NCI-H1105 treated with DMSO at 0.1 percent for 48 hours (cell line): ENCODE results near the gene PNRC2.
A peak's percentile ranks its signal among the peaks of the same experiment; 100 is the strongest.
"Not testable (repeated sequence)": the region's sequence is repeated elsewhere in the genome, so short reads cannot be mapped to it uniquely, and the experiment has no call there.

ENCODE experiments used
- DNase-seq: peaks from one replicate; lab custom pipeline; 2025; lab: John Stamatoyannopoulos, UW

The PNRC2 gene

DNA sequence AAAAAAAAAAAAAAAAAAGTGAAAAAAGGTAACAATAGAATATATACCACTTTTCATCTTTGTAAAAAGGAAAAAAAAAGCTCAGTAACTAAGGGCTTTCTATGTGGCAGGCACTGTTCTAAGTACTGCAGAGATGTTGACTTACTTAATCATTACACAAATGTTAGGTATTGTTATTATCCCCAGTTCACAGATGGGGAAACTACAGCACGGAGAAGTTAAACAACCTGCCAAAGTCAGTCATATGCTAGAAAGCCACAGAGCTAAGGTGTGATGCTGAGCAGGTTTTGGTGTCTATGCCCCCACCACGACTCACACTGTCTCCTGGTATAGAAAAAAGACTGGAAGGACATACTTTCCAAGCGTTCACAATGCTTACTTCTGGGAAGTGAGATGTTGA is 6.6 kb upstream of the PNRC2 start:
- DNase-seq: no peak

- peak; percentile 24 for DNase-seq
These were observed 2.5 kb upstream of the PNRC2 start for GRCh38 chr1:23957096-23957495.

DNA sequence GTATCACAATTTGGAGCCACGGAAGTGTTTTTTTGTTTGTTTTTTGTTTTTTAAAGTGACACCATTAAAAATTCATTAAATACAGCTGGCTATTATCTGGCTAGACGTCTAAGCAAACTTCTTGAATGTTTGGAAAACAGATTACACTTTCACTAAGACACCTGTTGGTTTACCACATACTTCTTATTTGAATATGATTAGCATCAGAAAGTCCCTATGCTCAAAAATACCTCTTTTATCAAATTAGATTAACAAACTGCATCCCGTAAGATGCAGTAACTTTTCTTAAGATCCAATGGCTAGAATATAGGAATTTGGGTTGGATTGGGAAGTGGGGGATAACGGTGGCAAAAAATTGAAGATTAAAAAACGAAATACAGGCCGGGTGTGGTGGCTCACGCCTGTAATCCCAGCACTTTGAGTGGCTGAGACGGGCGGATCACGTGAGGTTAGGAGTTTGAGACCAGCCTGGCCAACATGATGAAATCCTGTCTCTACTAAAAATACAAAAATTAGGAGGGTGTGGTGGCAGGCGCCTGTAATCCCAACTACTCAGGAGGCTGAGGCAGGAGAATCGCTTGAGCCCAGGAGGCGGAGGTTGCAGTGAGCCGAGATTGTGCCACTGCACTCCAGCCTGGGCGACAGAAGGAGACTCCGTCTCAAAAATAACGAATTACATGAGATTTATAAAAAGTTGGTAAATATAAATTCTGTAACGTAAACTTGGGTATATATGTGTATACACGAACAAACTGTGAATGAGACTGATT is 1.4 kb upstream of the PNRC2 start:
- DNase-seq: not testable (repeated sequence)

DNA sequence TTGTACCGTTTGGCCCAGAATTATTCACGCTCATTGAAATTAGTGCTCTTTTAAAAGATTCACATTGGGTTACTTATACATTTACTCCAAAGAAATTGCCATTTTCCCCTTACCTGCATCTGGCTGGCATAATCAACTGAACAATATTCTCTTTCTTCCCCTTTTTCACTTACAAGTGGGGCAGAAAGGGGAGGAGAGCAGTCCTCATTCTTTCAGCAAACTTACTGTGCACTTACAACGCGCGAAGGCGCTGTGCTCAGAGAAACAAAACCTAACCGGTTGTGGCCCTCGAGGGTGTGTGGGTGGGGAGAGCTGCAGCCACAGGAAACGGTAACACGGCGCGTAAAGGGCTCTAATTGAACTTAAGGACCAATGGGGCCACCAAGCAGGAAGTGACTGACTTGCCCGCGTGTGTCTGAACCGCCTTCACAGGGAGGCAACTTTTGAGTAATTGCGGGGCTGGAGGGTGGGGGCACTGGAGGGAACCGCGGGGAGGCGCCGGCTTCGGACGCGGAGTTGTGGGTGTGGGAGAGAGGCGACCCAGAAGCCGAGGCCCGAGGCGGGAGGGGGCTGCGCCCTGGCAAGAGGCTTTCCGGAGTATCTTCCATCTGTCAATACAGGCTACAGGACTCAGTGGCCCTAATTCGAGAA is 693 bp upstream of the PNRC2 start:
- DNase-seq: peak; percentile 97

DNA sequence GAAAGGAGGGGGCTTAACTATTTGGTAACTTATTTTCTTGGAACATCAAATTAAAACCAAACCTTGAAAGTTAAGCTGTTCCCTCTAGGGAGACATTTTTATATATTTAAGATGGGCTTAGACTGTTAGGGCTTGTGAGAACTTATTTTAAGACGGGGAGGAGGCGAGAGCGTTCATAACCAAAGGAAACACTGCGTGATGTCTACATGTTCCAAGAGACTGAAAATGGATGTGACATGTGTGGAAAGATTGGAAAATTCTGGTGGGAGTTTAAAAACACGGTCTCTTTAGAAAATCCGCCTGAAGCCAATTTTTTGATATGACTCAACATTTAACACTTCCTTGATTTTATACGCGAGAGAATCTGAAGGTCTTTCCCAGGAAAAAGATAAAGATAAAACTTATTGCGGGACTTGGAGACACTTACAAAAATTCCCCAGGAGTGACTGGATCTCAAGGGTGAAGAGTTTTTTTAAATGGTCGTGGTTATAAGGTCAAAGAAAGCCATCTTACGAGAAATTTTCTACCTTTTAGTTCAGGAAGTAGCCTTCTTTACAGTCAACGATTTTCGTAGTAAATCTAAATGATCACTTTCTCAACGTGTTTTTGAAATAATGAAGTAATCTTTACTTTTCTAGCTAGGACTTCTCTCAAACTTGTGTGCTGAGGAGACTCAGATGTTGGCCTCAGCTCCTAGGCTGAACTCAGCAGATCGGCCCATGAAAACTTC is 828 bp downstream of the PNRC2 start:
- no peak for DNase-seq

- peak; percentile 15 for DNase-seq
These were observed 4.1 kb downstream of the PNRC2 start for GRCh38 chr1:23963617-23964234.

- DNase-seq: no peak
These were observed 4.6 kb downstream of the PNRC2 start for GRCh38 chr1:23964235-23964668.

GRCh38 chr1:23964790-23965740 is 5.4 kb downstream of the PNRC2 start:
- DNase-seq: no peak

- DNase-seq: no peak
These were observed 7.4 kb downstream of the PNRC2 start for GRCh38 chr1:23966973-23967493.

DNA sequence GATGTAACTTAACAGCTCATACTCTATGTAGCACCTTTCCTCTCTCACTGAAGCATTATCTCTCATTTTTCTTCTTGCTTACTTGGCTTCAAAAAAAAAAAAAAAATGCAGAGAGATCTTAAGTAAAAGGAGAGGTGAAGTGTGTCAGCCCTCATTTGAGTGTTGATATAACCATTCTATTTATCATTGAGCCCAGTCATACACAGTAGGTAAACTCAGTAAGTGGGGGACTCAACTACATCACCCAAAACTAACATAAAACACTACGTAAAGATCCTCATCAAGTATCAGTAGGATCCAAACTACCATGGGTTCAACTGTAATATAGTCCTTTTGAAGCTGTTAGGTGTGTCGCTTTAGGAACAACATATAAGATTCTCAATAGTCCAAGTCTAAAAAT is 8.2 kb downstream of the PNRC2 start:
- no peak for DNase-seq

DNA sequence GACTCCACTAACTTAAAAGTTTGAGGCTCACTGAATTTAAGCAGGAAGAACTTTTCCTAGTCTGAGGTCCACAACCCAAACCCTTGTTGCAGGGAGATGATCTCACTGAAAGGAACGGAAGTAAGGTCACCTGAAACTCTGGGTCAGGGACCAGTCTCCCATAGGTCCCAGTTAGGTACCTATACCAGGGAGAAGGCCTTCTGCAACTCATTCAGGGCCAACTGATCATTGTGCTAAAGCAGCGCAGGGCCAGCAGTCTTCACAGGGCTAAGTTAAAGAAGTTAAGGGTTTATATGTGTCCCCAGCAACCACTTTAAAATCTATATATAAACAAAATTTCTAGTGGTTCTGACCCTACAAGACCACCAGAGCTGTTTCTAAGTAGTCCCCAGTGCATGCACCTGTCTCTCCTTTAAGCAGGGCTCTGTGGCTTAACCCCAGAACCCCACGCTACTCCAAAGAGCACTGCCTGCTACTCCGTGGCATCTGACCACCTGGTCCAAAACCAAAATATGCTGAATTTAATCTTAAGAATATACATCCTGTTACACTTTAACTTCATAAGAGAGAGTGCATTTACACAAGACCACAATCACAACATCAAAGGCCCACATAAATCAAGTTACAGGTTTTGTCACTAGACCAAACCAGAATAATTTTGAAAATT is 17.7 kb downstream of the PNRC2 start:
- DNase-seq: no peak

GRCh38 chr1:23977854-23978191 is 18.2 kb downstream of the PNRC2 start:
- DNase-seq: no peak

- DNase-seq: no peak
These were observed 19.2 kb downstream of the PNRC2 start for GRCh38 chr1:23978805-23979204.

DNA sequence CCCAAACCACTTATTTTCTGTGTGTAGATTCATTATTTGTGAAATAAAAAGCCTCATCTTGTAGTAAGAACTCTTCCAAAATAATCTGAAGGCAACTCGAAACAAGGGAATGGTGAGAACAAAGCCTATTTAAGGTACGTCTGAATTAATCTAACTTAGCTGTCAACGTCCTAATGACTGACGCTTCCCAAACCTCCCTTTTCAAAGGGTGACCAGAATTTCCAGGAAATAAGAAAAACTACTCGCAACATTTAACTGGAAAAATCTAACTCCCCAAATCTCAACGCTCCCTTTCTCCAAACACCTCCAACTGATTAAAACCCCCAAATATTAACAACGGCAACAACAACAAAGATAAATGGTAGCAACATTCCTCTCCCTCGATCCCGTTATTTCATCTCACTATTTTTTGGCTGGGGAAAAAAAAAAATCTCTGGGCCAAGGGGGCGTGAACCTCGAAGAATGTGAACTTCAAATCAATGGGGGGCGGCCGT is 19.8 kb downstream of the PNRC2 start:
- no peak for DNase-seq

DNA sequence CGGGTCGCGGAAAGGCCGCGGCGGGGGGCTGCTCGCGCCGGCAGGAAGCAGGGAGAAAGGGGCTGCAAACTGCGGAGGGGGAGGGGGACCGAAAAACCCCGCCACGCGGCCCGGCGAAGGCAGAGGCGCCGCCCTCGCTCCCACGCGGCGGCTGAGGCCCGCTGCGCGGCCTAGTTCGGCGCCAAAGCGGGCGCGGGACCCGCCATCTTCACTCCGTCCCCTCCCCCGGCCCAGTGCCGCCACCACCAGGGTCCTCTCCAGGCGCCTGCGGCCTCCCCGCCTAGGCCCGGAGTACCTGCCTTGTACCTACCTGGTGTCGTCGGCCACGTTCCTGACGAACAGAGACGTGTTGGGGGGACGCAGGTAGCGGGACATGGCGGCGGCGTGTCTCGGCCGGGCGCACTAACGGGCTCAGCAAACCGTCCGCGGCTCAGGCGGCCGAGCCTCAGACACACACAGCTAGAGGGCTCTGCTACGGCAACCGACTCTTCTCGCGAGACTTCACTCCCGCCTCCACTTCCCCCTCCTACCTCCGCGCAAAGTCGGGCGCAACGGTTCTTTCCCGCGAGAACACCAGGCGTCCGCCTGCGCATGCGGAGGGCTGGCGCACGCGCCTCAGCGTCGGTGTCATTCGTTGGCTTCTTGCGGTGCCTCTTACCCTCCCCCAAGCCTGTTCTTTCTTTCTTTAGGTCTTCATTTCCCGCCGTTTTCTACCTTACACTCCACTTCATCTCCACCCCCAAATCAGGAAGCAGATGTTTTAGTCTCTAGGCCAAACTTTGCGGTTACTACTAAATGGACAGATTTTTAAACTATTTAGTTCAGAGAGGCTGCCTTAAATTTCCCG is 20.5 kb downstream of the PNRC2 start, which contains the start of gene SRSF10:
Gene SRSF10, minus strand, starts transcription at position 447 of the 847 bp plus-strand sequence. Its CDS starts 72 bp downstream, at position 375.
- DNase-seq: peak; percentile 99

DNA sequence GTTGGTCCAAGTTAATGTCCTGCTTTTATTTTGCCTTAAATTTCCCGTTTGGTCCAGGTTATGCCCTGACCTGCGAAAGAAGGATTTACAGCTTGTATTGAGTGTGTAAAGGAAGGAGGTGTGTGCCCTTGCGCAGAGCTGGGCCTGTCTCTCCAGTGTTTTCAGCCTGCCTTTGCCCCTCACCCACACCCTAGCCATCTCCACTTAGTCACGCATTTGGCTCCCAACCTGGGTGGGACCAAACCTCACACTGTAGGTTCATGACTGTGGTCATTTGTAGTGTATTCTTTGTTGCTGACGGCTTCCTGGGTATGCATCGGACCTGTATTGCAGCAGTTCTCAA is 21.1 kb downstream of the PNRC2 start:
- DNase-seq: no peak

GRCh38 chr1:23984417-23985186 is 25.0 kb downstream of the PNRC2 start:
- no peak for DNase-seq

DNA sequence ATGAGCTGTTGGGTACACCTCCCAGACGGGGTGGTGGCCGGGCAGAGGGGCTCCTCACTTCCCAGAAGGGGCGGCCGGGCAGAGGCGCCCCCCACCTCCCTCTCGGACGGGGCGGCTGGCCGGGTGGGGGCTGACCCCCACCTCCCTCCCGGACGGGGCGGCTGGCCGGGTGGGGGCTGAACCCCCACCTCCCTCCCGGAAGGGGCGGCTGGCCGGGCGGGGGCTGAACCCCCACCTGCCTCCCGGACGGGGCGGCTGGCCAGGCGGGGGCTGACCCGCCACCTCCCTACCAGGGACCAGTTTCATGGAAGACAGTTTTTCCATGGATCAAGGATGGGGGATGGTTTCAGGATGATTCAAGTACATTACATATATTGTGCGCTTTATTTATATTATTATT is 27.4 kb downstream of the PNRC2 start:
- DNase-seq: not testable (repeated sequence)

DNA sequence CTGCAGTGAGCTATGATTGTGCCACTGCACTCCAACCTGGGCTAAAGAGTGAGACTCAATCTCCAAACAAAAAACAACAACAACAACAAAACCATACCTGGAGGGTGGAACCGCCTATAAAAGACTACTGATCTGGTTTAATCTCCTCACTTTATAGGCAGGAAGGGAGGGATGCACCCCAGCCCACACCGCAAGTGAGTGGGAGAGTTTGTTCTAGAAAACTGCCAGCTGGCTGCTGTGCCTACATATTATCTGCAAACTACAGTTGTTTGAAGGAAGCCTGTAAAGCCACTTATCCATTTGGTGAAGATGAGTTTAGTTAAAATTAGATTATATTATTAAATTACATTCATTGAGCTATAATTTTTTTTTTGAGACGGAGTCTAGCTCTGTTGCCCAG is 29.6 kb downstream of the PNRC2 start:
- no peak for DNase-seq
